GM18907 (cell line): ENCODE data around the gene RNF224.

Experiments used
- ATAC-seq: cut with Tn5 transposase; IDR thresholded peaks from one replicate; pipeline ENCODE4 v1.9.1; 2021; ENCODE audit warnings: mild to moderate bottlenecking, moderate library complexity; ENCODE audit not compliant: unreplicated experiment

RNF224 gene

GRCh38 chr9:137191691-137192447, 35.4 kb upstream of the RNF224 start:
- no peak for ATAC-seq

- ATAC-seq: no peak
These were observed 34.9 kb upstream of the RNF224 start for GRCh38 chr9:137192448-137192780.

DNA sequence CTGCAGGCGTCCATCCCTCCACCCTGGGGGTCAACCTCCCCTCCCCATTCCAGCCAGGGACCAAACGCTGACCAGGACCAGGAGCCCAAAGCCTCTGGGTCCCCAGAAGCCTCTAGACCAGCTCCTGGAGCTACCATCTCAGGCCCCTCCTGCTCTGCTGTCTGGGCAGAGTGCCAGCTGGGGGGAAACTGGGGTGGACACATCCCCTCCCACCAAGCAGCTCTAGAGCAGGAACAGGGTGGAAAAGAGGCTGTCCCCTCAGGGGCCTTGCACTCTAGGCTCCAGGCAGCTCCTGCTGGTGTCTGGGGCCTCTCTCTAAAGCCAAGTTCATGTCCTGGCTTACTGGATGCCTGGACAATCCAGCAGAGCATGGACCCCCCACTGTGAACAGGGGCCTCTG, 34.4 kb upstream of the RNF224 start:
- ATAC-seq: no peak

DNA sequence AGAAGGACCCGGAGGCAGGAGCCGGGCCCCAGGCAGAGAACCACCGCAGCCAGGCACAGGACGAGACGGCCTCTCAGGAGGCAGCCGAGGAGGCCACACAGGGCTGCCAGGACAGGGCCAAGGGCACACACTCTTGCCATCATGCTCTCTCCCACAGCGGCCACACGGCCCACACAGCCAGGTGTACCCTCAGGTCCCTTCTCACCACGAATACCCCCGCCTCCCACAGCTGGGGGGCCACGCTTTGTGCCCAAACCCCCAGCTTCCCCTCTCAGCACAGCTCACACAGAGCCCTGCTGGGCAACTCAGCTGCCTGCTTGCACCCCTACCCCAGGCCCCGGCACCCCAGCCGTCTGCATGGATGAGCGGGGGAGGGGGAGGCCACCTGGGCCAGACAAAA, 33.5 kb upstream of the RNF224 start:
- no peak for ATAC-seq

DNA sequence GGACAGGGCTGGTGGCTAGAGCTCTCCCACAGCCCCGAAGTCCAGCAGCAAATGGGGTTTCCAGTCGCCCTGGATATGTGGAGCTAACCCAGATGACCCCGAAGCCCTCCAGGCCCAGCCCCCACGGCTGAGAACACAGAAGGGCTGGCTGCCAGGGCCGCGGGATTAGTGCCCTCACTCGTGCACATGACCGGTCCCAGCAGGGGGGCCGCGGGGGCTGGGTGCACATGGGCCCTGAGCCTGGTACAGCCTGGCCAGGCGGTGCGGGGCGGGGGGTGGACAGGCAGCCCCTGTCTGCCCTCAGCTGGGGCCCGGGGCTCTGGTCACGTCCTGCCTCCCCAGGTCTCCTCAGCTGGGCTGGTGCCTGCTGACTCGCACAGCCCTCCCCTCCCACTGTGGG, 32.9 kb upstream of the RNF224 start:
- ATAC-seq: no peak

- ATAC-seq: no peak
These were observed 32.4 kb upstream of the RNF224 start for GRCh38 chr9:137194909-137195308.

DNA sequence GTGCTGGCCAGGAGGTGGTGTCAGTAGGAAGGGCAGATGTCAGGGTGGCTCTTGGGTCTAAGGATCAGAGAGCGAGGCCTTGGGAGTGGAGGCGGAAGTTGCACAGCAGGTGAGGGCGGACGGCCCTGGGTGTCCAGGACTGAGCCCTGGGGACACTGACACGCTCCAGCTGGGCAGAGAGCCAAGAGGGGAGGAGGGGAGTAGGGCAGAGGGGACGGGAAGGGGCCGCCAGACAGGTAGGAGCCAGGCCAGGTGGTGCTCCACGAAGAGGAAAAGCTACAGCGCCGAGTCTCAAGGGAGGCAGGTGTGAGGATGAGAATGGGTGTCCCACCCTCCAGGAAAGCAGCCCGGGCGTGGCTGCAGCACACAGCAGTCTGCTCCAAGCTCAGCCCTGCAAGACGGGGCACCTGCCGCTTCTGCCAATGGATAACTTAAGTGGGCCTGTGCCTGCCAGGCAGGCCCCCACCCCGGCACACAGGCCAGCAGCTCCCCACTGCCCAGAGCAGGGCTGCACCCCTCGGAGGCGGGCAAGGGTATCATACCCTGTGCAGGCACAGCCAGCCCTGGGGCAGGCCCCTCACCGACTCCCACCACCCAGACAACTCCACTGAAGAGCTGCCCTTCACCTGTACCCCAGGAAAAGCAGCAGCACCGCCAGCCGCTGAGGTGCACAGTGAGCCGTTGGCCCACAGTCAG, 31.6 kb upstream of the RNF224 start:
- ATAC-seq: no peak

DNA sequence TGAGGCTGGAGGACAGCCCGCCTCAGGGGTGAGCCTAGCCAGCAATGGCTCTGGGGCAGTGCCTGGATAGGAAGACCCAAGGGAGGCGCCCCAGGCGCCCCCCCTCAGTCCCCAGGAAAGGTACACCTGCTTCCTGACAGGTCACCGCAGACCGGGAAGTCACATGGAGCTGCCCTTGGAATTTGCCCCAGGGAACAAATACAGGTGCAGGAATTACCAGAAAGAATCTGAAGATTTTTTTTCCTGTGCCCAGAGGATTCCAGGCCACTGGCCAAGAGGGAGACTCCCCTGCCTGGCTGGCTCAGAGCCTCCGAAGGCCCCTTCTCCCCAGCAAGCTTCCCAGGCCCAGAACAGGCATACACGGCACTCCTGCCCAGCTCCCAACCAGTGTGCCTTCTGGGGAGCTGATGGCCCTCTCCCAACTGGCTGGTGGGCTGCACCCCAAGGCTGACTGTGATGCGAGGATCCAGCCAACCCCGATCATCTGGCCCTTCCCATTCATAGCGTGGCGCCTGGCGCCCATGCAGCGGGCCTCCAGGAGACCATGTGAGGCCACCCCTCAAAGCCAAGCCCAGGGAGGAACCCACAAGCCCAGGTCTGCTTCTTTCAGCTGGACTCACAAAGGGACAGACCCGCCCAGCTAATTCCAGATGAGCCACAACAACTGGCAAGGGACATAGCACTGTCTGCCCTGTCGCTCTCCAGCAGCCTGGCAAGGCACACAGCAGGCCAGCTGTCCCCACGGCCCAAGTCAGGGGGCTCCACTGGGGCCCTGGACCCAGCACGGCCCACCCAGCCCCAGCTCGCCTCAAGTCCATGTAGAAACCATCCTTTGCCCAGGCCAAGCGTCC, 29.0 kb upstream of the RNF224 start:
- ATAC-seq: no peak

GRCh38 chr9:137198902-137199283, 28.4 kb upstream of the RNF224 start:
- no peak for ATAC-seq

DNA sequence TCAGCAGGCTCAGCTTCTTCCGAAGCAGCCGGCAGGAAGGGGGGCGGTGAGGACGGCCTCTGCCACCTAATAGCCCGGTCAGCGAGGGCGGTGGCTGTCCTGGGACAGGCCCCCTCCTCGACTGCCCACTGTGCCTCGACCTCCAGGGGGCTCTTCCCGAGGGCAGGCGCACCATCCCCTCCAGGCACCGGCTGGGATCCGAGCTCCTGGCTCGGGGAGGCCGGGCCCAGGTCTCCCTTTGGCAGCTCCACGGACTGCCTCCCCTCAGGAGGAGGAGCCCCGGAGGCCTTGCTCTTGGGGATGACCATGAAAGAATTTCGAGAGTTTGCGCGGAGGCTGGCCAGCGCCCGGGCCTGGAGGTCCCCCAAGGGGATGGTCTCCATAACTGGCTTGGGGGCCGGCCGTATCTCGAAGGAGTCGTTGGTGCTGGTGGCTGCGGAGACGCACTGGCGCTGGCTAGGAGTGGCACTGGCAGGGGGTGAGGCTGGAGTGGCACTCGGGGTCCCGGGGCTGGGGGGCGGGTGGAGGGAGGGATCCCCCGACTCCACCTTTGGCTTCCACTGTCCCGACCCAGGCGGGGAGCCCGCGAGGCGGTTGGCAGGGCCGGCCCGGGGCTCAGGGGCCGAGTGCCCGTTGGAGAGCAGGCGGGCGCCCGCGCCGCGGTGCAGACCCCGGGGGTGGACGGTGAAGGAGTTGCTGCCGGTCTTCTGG, 27.7 kb upstream of the RNF224 start:
- no peak for ATAC-seq

GRCh38 chr9:137200311-137201204, 26.7 kb upstream of the RNF224 start, which contains the start of gene TPRN:
TSS of gene TPRN (minus strand) at chr9:137200741. CDS start at chr9:137200711, 30 bp downstream.
- peak; percentile 84 for ATAC-seq

DNA sequence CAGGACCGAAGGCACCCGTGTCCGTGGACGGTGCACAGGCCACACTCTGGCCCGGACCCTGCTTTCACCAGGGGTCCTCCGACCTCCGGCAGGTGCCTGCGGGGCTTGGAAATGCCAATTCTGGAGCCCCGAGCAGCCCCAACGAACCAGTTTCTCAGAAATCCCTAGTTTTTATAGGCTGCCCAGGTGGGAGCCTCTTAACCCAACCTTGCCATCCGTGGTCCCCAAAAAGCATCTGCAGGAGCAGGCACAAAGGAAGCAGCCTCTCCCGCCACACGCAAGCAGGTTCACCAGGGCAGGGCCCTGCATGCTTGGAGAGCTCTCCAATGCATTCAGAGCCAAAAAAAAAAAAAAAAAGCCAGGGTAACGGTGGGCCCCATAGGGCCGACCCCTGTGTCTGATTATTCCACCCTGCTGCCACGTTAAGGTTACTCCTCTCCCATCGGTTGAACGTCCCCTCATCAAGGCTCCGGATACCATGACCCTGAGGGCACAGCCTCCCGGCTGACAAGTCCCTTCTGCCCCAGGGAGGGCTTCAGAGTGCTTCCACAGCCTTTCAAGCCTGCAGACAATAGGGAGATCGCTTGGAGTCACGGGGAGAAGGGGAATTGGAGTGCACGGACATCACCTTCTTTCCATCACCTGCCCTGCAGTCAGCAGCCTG, 26.0 kb upstream of the RNF224 start:
- ATAC-seq: no peak

GRCh38 chr9:137202966-137203365, 24.3 kb upstream of the RNF224 start:
- no peak for ATAC-seq

- ATAC-seq: no peak
These were observed 22.6 kb upstream of the RNF224 start for GRCh38 chr9:137204731-137205125.

GRCh38 chr9:137205126-137206069, 21.9 kb upstream of the RNF224 start, which contains the start of the genes NDOR1 and TMEM203:
TSS of gene NDOR1 (plus strand) at chr9:137205700. CDS start at chr9:137205778, 78 bp downstream.
TSS of gene TMEM203 (minus strand) at chr9:137205648. CDS start at chr9:137205414, 234 bp downstream.
- peak; percentile 56 for ATAC-seq

DNA sequence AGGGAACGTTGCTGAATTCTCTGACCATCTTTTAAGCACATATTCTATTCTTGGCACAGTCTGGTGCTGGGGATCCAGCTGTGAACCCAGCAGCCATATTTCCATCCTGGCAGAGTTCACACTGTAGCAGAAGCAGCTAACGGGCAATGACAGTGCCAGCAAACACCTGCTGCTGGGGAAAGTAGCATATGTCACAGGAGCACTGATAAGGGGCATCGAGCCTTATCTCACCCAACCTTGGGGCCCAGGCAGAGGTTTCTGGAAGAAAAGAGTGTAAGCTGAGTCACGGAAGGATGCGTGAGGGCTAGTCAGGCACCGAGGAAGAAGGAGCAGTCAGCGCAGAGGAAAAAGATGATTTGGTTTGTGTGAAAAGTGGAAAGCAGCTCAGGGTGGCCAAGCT, 20.7 kb upstream of the RNF224 start:
- ATAC-seq: no peak

DNA sequence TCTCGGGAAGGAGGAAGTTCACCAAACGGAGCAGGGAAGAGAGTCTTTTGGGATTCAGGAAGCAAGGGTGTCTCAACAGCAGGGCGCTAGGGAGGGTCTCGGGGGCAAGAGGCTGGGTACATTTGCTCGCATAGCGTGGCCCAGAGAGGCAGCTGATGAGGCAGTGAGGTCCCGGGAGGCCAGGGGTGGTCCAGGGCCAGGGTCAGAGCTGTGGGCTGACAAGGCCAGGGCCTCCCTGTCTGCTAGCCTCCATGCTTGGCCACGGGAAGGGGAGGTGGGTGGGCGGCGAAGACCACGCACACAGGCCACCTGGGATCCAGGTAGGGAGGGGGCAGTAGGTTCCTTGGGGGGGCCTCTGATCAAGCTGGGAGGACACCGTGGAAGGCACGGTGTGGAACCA, 15.8 kb upstream of the RNF224 start:
- ATAC-seq: no peak

DNA sequence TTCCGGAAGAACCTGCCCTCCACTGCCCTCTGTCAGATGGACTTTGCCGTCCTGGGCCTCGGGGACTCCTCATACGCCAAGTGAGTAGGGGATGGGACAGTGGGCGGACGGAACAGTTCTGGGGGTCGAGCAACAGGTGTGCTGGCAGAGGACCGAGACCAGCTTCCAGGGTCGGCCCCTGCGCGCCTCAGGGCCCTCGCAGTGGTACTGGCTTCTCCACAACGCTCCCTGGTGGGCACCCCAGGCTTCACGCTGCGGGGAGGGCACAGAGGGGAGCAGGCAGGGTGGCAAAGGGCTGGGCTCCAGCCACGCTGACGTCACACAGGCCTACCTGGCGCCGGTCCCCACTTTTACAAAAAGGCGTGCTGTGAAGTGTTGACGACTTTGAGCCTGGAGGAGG, 14.8 kb upstream of the RNF224 start:
- no peak for ATAC-seq
